Sciatic nerve (tissue), 2 donors: ENCODE measurements around the gene C2orf68. TPM values are rescaled to one million over a fixed set of nuclear protein-coding genes. Genes with fewer than 3 reads are reported as not detected.
"Not testable (repeated sequence)": the region's sequence is repeated elsewhere in the genome, so short reads cannot be mapped to it uniquely, and the experiment has no call there.

Source experiments
- ATAC-seq: fragments of 200-7000 bp; cut with Tn5 transposase; one replicate; pipeline ENCODE4 v1.9.1; 2020; ENCODE audit warnings: mild to moderate bottlenecking, moderate library complexity
- DNase-seq: peaks from one replicate; pipeline ENCODE4 v3.0.0-alpha.2; 2020; ENCODE audit warnings: low spot score
- intact Hi-C: fragments of 100-400 bp; cut with DNase I; formaldehyde crosslinking; loops from one replicate; pipeline ENCODE4 v1.14.2; 2022
- total RNA-seq: library from RNA; stranded (reverse); fragmentation: NEBNext Ultra II Directional; extraction: Animal tissue kit (Norgen Biotek cat#: 25700); gene quantifications from one replicate; pipeline ENCODE4 v1.2.1, GENCODE V29; 2021
- donor health status: DM: no; HTN: no; CAD: no.
- donor health status: DM: no; HTN: no; CAD: no.

The C2orf68 gene
- total RNA-seq, 1 donor from 2014 or later, result 41.6 TPM

DNA sequence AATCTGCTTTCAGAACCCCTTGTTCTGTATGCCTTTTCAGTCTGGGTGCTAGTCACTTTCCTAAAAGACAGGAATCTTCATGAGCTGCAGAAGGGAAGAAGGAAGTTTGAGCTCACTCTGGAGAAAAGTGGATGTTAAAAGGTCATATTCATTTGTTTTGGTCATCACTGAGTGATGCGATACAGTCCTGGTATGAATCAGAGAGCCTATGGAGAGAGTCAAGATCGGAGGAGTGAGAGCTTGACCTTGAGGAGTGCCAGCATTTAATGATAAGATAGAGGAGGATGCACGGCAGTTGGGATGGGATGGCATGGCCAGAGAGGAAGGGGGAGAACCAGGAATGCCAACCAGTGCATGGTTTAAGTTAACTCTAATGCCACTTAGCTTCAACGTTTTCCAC lies 23.8 kb upstream of the C2orf68 start:
- DNase-seq (peak; percentile 10), ATAC-seq (no peak)
- intact Hi-C loops, result loop anchor here (10.0 kb wide), 2 partner anchors 79 to 179 kb away; no protein-coding TSS in a partner anchor

- no peak for ATAC-seq
- DNase-seq, result peak; percentile 22
- intact Hi-C loops, result loop anchor here (10.0 kb wide), 2 partner anchors 80 to 180 kb away; no protein-coding TSS in a partner anchor
These were observed 23.1 kb upstream of the C2orf68 start for GRCh38 chr2:85635011-85635410.

DNA sequence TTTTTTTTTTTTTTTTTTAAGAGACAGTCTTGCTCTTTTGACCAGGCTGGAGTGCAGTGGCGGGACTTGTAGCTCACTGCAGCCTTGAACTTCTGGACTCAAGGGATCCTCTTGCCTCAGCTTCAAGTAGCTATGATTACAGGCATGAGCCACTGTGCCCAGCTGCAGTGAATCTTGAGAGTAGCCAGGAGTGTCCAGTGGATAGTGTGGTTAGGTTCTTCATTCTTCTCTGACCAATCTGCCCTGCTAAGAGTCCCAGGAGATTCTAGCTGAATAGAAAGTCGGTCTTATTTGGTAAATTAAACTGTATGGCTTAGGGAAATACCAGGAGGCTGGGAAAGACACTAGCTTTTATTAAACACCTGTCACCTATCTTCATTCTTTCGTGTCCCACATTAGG lies 19.4 kb upstream of the C2orf68 start:
- intact Hi-C loops, result loop anchor here (10.0 kb wide), 2 partner anchors 83 to 183 kb away; no protein-coding TSS in a partner anchor
- ATAC-seq, result no peak
- peak; percentile 8 for DNase-seq

GRCh38 chr2:85628658-85629057 lies 16.8 kb upstream of the C2orf68 start:
- no peak for DNase-seq
- intact Hi-C loops, result no loop called here
- ATAC-seq, result no peak

GRCh38 chr2:85623991-85624390 lies 12.1 kb upstream of the C2orf68 start:
- no peak for ATAC-seq
- intact Hi-C loops, result no loop called here
- peak; percentile 12 for DNase-seq

DNA sequence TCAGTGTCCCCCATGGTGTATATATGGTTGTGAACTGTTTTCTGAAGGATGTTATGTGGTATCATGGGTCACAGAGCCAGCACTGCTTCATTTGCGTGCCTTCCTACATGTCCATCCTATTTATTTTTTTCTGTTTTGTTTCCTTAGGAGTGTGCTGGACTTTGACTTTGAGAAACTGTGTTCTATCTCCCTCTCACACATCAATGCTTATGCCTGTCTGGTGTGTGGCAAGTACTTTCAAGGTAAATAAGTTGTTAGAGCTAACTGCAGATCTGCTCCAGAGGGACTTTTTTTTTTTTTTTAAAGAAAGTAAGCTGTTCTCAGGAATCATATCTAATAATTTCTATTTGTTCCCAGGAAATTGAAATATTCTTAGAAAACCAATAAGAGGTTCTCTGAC lies 9.5 kb upstream of the C2orf68 start:
- no peak for ATAC-seq
- DNase-seq, result no peak
- intact Hi-C loops, result no loop called here

GRCh38 chr2:85619617-85620016 lies 7.8 kb upstream of the C2orf68 start:
- no peak for ATAC-seq
- peak; percentile 15 for DNase-seq
- intact Hi-C loops, result loop anchor here (10.0 kb wide), 1 partner anchor 445 kb away; no protein-coding TSS in a partner anchor

DNA sequence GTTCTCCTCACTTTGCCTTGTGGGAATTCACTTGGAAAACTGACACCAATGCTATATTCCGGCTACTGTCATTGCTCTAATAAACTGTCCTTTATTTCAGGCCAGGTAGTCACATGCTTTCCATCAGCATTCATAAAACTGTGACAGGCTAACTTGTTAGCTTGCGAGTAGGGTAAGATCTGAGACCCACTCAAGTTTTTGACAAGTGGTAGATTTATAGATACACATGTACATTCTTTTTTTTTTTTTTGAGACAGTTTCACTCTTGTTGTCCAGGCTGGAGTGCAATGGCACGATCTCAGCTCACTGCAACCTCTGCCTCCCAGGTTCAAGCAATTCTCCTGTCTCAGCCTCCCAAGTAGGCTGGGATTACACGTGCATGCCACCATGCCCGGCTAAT lies 5.9 kb upstream of the C2orf68 start:
- DNase-seq, ATAC-seq: not testable (repeated sequence)
- intact Hi-C loops, result loop anchor here (10.0 kb wide), 1 partner anchor 447 kb away; no protein-coding TSS in a partner anchor

DNA sequence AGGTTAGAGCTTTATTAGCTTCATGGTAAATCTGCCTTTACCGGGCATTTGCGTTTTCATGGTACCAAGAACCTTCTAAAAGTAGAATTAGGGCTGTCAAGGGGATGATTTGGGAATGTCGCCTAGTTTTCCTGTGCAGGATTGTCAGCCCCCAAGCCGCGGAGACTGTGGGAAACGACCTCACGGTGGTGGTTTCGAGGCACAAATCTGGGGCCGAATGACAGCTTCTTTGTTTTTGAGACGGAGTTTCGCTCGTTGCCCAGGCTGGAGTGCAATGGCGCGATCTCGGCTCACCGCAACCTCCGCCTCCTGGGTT lies 3.5 kb upstream of the C2orf68 start:
- intact Hi-C loops, result loop anchor here (10.0 kb wide), 1 partner anchor 449 kb away; no protein-coding TSS in a partner anchor
- ATAC-seq (no peak), DNase-seq (no peak)

DNA sequence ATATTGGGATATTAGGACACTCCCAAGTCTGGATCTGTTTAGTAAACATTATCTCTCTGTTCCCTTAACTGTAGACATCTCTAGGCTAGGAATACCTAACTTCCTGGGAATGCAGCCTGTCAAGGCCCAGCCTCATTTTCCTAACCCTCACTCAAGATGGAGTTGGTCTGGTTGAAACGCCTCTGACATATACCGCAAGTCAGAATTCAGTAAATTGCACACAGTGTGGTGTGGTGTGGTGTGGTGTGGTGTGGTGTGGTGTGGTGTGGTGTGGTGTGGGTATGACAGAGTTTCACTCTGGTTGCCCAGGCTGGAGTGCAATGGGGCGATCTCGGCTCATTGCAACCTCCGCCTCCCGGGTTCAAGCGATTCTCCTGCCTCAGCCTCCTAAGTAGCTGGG lies 2.9 kb upstream of the C2orf68 start:
- intact Hi-C loops, result loop anchor here (10.0 kb wide), 1 partner anchor 450 kb away; no protein-coding TSS in a partner anchor
- DNase-seq, ATAC-seq: not testable (repeated sequence)

DNA sequence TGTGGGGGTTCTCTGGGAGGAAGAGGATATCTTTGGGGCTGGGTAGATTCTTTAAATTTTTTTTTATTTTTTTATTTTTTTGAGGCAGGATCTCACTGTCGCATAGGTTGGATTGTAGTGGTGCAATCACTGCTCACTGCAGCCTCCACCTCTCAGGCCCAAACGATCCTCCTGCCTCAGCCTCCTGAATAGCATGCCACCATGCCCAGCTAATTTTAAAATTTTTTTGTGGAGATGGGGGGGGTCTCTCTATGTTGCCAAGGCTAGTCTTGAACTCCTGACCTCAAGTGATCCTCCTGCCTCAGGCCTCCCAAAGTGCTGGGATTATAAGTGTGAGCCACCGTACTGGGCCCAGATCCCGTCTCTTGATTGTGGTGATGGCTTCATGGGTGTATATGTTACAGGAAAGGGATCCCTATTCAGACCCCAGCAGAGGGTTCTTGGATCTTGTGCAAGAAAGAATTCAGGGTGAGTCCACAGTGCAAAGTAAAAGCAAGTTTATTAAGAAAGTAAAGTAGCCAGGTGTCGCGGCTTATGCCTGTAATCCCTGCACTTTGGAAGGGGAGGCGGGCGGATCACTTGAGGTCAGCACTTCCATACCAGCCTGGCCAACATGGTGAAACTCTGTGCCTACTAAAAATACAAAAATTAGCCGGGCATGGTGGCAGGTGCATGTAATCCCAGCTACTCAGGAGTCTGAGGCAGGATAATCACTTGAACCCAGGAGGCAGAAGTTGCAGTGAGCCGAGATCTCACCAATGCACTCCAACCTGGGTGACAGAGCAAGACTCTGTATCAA lies 2.0 kb upstream of the C2orf68 start:
- intact Hi-C loops, result loop anchor here (10.0 kb wide), 1 partner anchor 451 kb away; no protein-coding TSS in a partner anchor
- ATAC-seq, result no peak
- DNase-seq, result no peak

DNA sequence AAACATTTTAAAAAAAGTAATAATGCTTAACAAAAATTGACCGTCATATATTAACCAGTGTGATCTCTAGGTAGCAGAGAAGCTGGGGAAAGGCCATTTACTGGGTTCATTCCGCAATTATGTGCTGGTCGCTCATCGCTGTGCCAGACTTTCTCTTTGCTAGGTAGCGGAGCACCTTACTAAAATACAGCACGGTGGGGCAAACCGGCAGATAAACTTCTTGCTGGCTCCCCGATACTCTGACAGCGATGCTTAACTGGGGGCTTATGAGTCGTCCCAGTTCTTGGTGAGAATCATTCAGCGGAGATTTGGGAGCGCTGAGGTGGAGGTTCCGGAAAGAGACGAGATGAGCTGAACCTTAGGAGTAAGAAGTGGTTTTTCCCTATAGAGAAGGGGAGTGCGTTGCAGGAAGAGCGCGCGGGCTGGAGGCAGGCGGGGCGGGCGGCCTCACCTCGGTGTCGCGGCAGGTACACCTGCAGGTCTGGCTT lies 605 bp downstream of the C2orf68 start:
- intact Hi-C loops, result loop anchor here (10.0 kb wide), 1 partner anchor 454 kb away; no protein-coding TSS in a partner anchor
- no peak for ATAC-seq
- no peak for DNase-seq

DNA sequence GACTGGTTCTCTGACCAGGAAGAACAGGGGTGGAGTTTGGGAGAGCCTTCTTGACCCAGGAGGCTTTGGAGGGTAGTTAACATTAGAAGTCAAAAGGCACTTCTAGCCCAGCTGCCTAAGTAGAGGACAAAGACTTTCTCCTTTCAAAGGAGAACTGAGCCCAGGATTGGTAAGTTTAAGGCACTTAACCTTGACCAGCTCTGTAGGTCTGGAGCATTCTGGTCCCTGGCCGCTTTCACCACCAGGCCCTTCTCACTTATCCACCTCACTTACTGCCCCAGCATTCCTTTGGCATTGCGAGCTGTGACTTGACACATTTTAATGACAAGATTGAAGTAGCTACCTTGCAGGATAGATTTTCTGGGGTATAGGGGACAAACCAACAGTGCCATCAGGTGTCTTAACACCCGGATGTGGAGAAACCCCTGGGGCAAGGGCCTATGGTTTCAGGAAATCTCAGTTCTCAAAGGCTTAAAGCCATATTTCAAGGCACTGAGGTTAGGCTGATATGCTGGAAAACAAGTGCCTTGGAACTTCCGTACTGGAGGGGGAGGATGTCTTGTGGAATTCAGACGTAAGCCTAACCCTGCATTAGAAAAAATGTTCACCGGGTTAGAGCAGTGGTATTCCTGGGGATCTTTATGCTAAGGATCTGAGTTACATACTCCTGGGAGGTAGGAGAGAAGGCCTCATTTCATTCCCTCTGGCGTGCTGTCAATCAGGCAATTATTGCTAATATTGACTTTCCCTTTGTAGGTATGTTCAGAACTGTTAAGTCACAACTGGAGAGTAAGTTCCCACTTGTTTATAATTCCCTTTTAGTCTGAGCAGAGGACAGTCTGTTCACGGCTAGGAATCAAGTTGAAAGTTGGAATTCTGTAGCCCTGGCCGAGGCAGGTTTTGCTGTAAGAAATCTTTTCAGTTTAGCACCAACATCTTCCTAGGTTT lies 4.3 kb downstream of the C2orf68 start:
- intact Hi-C loops, result loop anchor here (10.0 kb wide), 1 partner anchor 573 kb away; no protein-coding TSS in a partner anchor
- DNase-seq, result no peak
- ATAC-seq, result no peak

- intact Hi-C loops, result loop anchor here (10.0 kb wide), 1 partner anchor 571 kb away; no protein-coding TSS in a partner anchor
- ATAC-seq, result no peak
- DNase-seq, result no peak
These were observed 5.8 kb downstream of the C2orf68 start for GRCh38 chr2:85606116-85606455.

GRCh38 chr2:85605406-85606115 lies 6.3 kb downstream of the C2orf68 start:
- no peak for DNase-seq
- intact Hi-C loops, result loop anchor here (10.0 kb wide), 1 partner anchor 571 kb away; no protein-coding TSS in a partner anchor
- no peak for ATAC-seq

- intact Hi-C loops, result loop anchor here (10.0 kb wide), 1 partner anchor 570 kb away; no protein-coding TSS in a partner anchor
- ATAC-seq, result no peak
- no peak for DNase-seq
These were observed 7.1 kb downstream of the C2orf68 start for GRCh38 chr2:85604568-85605339.

- intact Hi-C loops, result loop anchor here (10.0 kb wide), 1 partner anchor 569 kb away; no protein-coding TSS in a partner anchor
- not testable (repeated sequence) for DNase-seq, ATAC-seq
These were observed 7.8 kb downstream of the C2orf68 start for GRCh38 chr2:85604133-85604444.
